ENCODE results near the gene TRAF6. TPM values are rescaled to one million over a fixed set of nuclear protein-coding genes. Genes with fewer than 3 reads are reported as not detected.

TRAF6 gene
- total RNA-seq, 2 donors from 2014 or later: 10.0 to 11.4 TPM

DNA sequence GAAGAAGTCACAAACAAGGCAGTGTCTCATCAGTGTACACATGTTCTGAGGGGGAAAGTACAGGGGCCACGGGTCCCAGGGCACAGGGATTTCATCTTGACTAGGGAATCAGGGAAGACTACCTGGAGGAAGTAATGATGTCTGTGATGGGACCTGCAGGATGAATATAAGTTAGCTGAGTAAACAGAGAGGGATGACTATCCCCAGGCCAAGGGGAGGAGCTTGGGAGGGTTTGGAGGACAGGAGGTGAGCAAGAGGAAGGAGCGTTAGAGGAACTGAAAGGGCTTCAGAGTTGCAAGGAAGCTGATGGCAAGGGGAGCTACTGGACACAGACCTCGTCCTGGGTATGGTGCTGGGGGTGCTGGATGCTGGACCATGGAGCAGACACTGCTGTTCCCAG is 56.4 kb downstream of the TRAF6 start:
- no peak for DNase-seq
- no peak overlapping the region for H3K4me3 Mint-ChIP-seq
- no peaks in the 10 kb centered on the region for H3K9me3 Mint-ChIP-seq
- Histone ChIP-seq H3K9me3 (ENCODE audit: control insufficient read depth, low read length) (no peaks in the 10 kb centered on the region), H3K4me1 (ENCODE audit: control insufficient read depth, insufficient read depth, low read length) (peaks cover 18% of the 10 kb centered on the region), H3K4me3 (ENCODE audit: low read length) (no peak overlapping the region), H3K27me3 (ENCODE audit: control insufficient read depth, insufficient read depth, low read length, poor library complexity, severe bottlenecking) (peaks cover 2% of the 10 kb centered on the region), H3K9ac (ENCODE audit: extremely low read depth, low read length, poor library complexity, severe bottlenecking) (no peak overlapping the region), H3K36me3 (ENCODE audit: control insufficient read depth, insufficient read depth, low read length) (no peaks in the 10 kb centered on the region), H3K27ac (ENCODE audit: low read depth, low read length) (no peak overlapping the region)
- 95 to 96% methylated on average over 3 of the region's 3 CpGs for WGBS, 2 experiments (ENCODE audit: insufficient coverage in 1 of 2, insufficient read length in 1 of 2)
- H3K36me3 Mint-ChIP-seq (ENCODE audit: low read depth): no peaks in the 10 kb centered on the region
- TF ChIP-seq, protein P1, sequence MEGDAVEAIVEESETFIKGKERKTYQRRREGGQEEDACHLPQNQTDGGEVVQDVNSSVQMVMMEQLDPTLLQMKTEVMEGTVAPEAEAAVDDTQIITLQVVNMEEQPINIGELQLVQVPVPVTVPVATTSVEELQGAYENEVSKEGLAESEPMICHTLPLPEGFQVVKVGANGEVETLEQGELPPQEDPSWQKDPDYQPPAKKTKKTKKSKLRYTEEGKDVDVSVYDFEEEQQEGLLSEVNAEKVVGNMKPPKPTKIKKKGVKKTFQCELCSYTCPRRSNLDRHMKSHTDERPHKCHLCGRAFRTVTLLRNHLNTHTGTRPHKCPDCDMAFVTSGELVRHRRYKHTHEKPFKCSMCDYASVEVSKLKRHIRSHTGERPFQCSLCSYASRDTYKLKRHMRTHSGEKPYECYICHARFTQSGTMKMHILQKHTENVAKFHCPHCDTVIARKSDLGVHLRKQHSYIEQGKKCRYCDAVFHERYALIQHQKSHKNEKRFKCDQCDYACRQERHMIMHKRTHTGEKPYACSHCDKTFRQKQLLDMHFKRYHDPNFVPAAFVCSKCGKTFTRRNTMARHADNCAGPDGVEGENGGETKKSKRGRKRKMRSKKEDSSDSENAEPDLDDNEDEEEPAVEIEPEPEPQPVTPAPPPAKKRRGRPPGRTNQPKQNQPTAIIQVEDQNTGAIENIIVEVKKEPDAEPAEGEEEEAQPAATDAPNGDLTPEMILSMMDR (conservative IDR thresholded peaks at IDR 0.05): no peak
- peaks cover 26% of the 10 kb centered on the region for H3K27me3 Mint-ChIP-seq (ENCODE audit: insufficient read depth)
- no peak overlapping the region for H3K27ac Mint-ChIP-seq
- peaks cover 26% of the 10 kb centered on the region for H3K4me1 Mint-ChIP-seq

DNA sequence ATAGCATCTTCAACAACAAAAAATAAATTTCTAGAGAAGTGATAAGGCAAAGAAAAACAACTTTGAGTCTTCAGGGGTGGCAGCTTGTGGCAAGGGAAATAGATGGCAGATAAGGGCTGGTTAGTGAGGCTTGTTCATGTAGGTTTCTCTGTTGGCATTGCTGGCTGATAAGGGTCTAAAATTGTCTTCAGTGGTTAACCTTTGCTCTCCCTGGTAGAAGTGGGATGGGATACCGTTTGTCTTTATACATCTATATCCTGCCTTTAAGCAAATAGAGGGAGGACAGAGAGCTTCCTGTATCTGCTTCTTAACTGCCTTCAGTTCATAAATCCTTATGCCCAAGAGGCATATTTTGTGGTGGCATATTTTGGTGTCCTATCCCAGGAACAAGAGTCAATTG is 57.1 kb downstream of the TRAF6 start:
- no peak overlapping the region for H3K9ac ChIP-seq (ENCODE audit: extremely low read depth, low read length, poor library complexity, severe bottlenecking)
- H3K36me3 ChIP-seq (ENCODE audit: control insufficient read depth, insufficient read depth, low read length): no peaks in the 10 kb centered on the region
- H3K27ac ChIP-seq (ENCODE audit: low read depth, low read length): no peak overlapping the region
- peaks cover 18% of the 10 kb centered on the region for H3K4me1 ChIP-seq (ENCODE audit: control insufficient read depth, insufficient read depth, low read length)
- no peaks in the 10 kb centered on the region for H3K9me3 ChIP-seq (ENCODE audit: control insufficient read depth, low read length)
- Mint-ChIP-seq H3K4me1 (peaks cover 26% of the 10 kb centered on the region), H3K36me3 (ENCODE audit: low read depth) (no peaks in the 10 kb centered on the region), H3K9me3 (no peaks in the 10 kb centered on the region), H3K27me3 (ENCODE audit: insufficient read depth) (peaks cover 19% of the 10 kb centered on the region), H3K4me3 (no peak overlapping the region), H3K27ac (no peak overlapping the region)
- TF ChIP-seq, protein P1 (conservative IDR thresholded peaks at IDR 0.05): no peak
- H3K27me3 ChIP-seq (ENCODE audit: control insufficient read depth, insufficient read depth, low read length, poor library complexity, severe bottlenecking): no peaks in the 10 kb centered on the region
- no peak for DNase-seq
- no peak overlapping the region for H3K4me3 ChIP-seq (ENCODE audit: low read length)
- 63% methylated on average over 1 of the region's 1 CpG; no CpG with 5 or more reads in 1 of the 2 experiments for WGBS, 2 experiments (ENCODE audit: insufficient coverage in 1 of 2, insufficient read length in 1 of 2)

DNA sequence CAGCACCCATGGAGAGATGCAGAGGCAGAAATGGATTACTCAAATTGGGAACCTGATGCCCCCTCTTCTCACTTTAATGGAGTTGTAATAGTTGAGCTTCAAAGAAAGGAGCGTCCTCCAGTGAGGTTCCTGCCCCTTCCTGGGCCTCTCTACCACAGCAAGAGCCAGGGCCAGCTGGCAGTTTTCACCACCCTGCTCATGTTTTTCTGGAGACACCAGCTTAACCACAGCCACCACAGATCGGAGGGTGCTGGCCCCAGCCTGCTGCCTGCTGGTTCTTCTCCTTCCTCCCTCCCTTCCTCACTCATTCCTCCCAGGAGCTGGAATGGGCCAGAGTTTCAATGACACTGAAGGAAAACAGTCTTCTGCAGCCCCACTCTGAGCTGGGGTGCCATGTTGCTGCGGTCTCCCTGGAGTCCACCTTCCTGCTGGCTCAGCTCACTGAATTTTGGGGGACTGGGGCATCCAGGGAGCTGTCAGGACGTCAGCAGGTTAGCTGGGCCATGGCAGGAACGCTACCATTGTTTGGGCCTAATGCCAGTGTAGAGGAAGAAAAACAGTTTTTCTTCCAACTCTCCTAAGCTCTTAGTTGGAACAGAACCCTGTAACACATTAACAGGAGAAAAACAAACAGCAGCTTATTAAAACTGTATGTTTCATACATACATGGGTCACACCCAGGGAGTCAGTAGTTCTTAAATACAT is 57.7 kb downstream of the TRAF6 start:
- 95 to 100% methylated on average over 2 to 5 of the region's 5 CpGs for WGBS, 2 experiments (ENCODE audit: insufficient coverage in 1 of 2, insufficient read length in 1 of 2)
- Histone ChIP-seq H3K36me3 (ENCODE audit: control insufficient read depth, insufficient read depth, low read length) (no peaks in the 10 kb centered on the region), H3K9me3 (ENCODE audit: control insufficient read depth, low read length) (no peaks in the 10 kb centered on the region), H3K4me1 (ENCODE audit: control insufficient read depth, insufficient read depth, low read length) (peaks cover 18% of the 10 kb centered on the region), H3K27me3 (ENCODE audit: control insufficient read depth, insufficient read depth, low read length, poor library complexity, severe bottlenecking) (no peaks in the 10 kb centered on the region), H3K9ac (ENCODE audit: extremely low read depth, low read length, poor library complexity, severe bottlenecking) (no peak overlapping the region), H3K27ac (ENCODE audit: low read depth, low read length) (no peak overlapping the region), H3K4me3 (ENCODE audit: low read length) (no peak overlapping the region)
- Mint-ChIP-seq H3K9me3 (no peaks in the 10 kb centered on the region), H3K27me3 (ENCODE audit: insufficient read depth) (peaks cover 15% of the 10 kb centered on the region), H3K4me1 (peaks cover 26% of the 10 kb centered on the region), H3K4me3 (no peak overlapping the region), H3K36me3 (ENCODE audit: low read depth) (no peaks in the 10 kb centered on the region), H3K27ac (no peak overlapping the region)
- TF ChIP-seq, protein P1 (conservative IDR thresholded peaks at IDR 0.05): no peak
- no peak for DNase-seq
